ENCODE data around the gene UFD1. TPM values are rescaled to one million over a fixed set of nuclear protein-coding genes. Genes with fewer than 3 reads are reported as not detected.

The UFD1 gene
- total and polyA plus RNA-seq, 12 donors, result 31.5 to 79.4 (median 43.5) TPM

- Histone ChIP-seq H3K27ac (no peak overlapping the region), H3K4me3 (no peak overlapping the region), H3K27me3 (no peaks in the 10 kb centered on the region), H3K9me3 (no peaks in the 10 kb centered on the region), H3K4me1 (no peaks in the 10 kb centered on the region), H3K36me3 (peaks cover 0 to 100% (median 54%) of the 10 kb centered on the region in 9 donors)
- WGBS, 2 donors, result 94% methylated on average over 8 of the region's 8 CpGs
- DNase-seq, result no peak
- intact Hi-C loops (cut with DNase I), result no loop called here
- no peak for ATAC-seq
- no peak for TF ChIP-seq CTCF (IDR thresholded peaks at IDR 0.05)
Measured at GRCh38 chr22:19457828-19458428, 21.1 kb downstream of the UFD1 start.

- Histone ChIP-seq H3K27me3 (no peaks in the 10 kb centered on the region), H3K36me3 (peaks cover 0 to 100% (median 62%) of the 10 kb centered on the region in 9 donors), H3K4me3 (no peak overlapping the region), H3K4me1 (no peaks in the 10 kb centered on the region), H3K27ac (no peak overlapping the region), H3K9me3 (no peaks in the 10 kb centered on the region)
- TF ChIP-seq CTCF (IDR thresholded peaks at IDR 0.05), result no peak
- WGBS, 2 donors, result 93 to 94% methylated on average over 10 of the region's 10 CpGs
- no peak for DNase-seq
- intact Hi-C loops (cut with DNase I), result no loop called here
- ATAC-seq, result no peak
Measured at GRCh38 chr22:19456541-19456940, 22.5 kb downstream of the UFD1 start.

- H3K36me3 ChIP-seq, result peaks cover 0 to 100% (median 62%) of the 10 kb centered on the region in 9 donors
- TF ChIP-seq CTCF (IDR thresholded peaks at IDR 0.05), result no peak
- H3K27ac ChIP-seq, result no peak overlapping the region
- ATAC-seq (peak in 2 of 8 donors; percentile 25 to 28), DNase-seq (no peak)
- no peaks in the 10 kb centered on the region for H3K4me1 ChIP-seq
- H3K27me3 ChIP-seq, result no peaks in the 10 kb centered on the region
- no peak overlapping the region for H3K4me3 ChIP-seq
- intact Hi-C loops (cut with DNase I), result no loop called here
- WGBS, 2 donors, result 76 to 82% methylated on average over 4 of the region's 4 CpGs
- H3K9me3 ChIP-seq, result no peaks in the 10 kb centered on the region
Measured at GRCh38 chr22:19455585-19456370, 23.2 kb downstream of the UFD1 start.

- Histone ChIP-seq H3K27ac (no peak overlapping the region), H3K27me3 (no peaks in the 10 kb centered on the region), H3K36me3 (peaks cover 0 to 100% (median 59%) of the 10 kb centered on the region in 9 donors), H3K4me1 (no peaks in the 10 kb centered on the region), H3K9me3 (no peaks in the 10 kb centered on the region), H3K4me3 (no peak overlapping the region)
- DNase-seq (no peak), ATAC-seq (no peak)
- TF ChIP-seq CTCF (IDR thresholded peaks at IDR 0.05), result no peak
- intact Hi-C loops (cut with DNase I), result no loop called here
- 96 to 100% methylated on average over 2 of the region's 2 CpGs for WGBS, 2 donors
Measured at GRCh38 chr22:19455033-19455432, 24.0 kb downstream of the UFD1 start.

Measured in heart right ventricle (tissue), 16 donors.